GM12878 (cell line): ENCODE results near the gene MYLK4. TPM values are rescaled to one million over a fixed set of nuclear protein-coding genes. Genes with fewer than 3 reads are reported as not detected.

Experiments
- ATAC-seq: fragments of 200-7000 bp; cut with Tn5 transposase; 3 replicates; pipeline ENCODE4 v1.9.1; 2020; ENCODE audit warnings: mild to moderate bottlenecking, moderate library complexity
- BruUV-seq: library from RNA; stranded (reverse); fragments of 400-500 nt; replicated peaks from 2 replicates; lab custom pipeline; 2021; lab: Mats Ljungman, UMichigan
- CTCF ChIA-PET: fragments of 300-600 bp; sonication (Branson Sonifier 250); formaldehyde crosslinking; extraction: SDS; loops from one replicate; lab custom pipeline; 2021; ENCODE audit warnings: inconsistent platforms; lab: Yijun Ruan, JAX
- POLR2A ChIA-PET: fragments of 350-600 bp; formaldehyde crosslinking; extraction: SDS; loops from one replicate; lab custom pipeline; 2021; ENCODE audit warnings: inconsistent platforms; lab: Charles Lee
- RAD21 ChIA-PET: fragments of 300-600 bp; sonication (Branson Sonifier 250); formaldehyde crosslinking; loops from one replicate; lab custom pipeline; 2023; ENCODE audit warnings: antibody characterized with exemption; ENCODE audit not compliant: unreplicated experiment; lab: Charles Lee
- SMC1A ChIA-PET: fragments of 300-600 bp; sonication (Branson Sonifier 250); formaldehyde crosslinking; loops from one replicate; lab custom pipeline; 2023; ENCODE audit not compliant: unreplicated experiment, uncharacterized antibody; lab: Charles Lee
- DNase-seq: peaks from one replicate; pipeline ENCODE4 v3.0.0-alpha.2; 2011; ENCODE audit warnings: low read depth, low spot score
- FAIRE-seq: peaks from 3 replicates; lab custom pipeline; 2011; peaks lifted over from hg19 to GRCh38; lab: Jason Lieb, UNC
- H2AFZ ChIP-seq: 2 replicates; pipeline ENCODE4 v1.6.0; 2011; ENCODE audit warnings: low read depth, low read length, control low read depth; ENCODE audit not compliant: control insufficient read depth
- H3K27ac ChIP-seq: 2 replicates; pipeline ENCODE4 v1.5.1; 2011; ENCODE audit warnings: control low read depth; ENCODE audit not compliant: control insufficient read depth, insufficient read depth
- H3K27me3 ChIP-seq, 2 experiments: replicated peaks in 1 of 2; 2 replicates each; pipeline versions ENCODE4 v1.6.0 to v1.6.1; 2011; ENCODE audit warnings: low read length in 1 of 2; ENCODE audit not compliant: control insufficient read depth in 2 of 2, insufficient read depth in 2 of 2
- H3K36me3 ChIP-seq, 2 experiments: 2 replicates each; pipeline ENCODE4 v1.5.1; 2011; ENCODE audit warnings: low read length in 1 of 2; ENCODE audit not compliant: control insufficient read depth in 2 of 2, insufficient read depth in 2 of 2
- H3K4me1 ChIP-seq: 2 replicates; pipeline ENCODE4 v1.6.1; 2011; ENCODE audit warnings: mild to moderate bottlenecking, low read length, moderate library complexity, mixed read lengths; ENCODE audit not compliant: control insufficient read depth, insufficient read depth
- H3K4me2 ChIP-seq: 2 replicates; pipeline ENCODE4 v1.6.0; 2011; ENCODE audit warnings: control low read depth; ENCODE audit not compliant: control insufficient read depth, insufficient read depth
- H3K4me3 ChIP-seq: fragments of 200-600 bp; sonication (generic); 2 replicates; pipeline ENCODE4 v1.5.1; 2016
- H3K79me2 ChIP-seq: 2 replicates; pipeline ENCODE4 v1.6.0; 2011; ENCODE audit warnings: low read length; ENCODE audit not compliant: control insufficient read depth, insufficient read depth
- H3K9ac ChIP-seq: 2 replicates; pipeline ENCODE4 v1.8.0; 2011; ENCODE audit warnings: low read length, control low read depth, mixed read lengths; ENCODE audit not compliant: control insufficient read depth, insufficient read depth
- H3K9me3 ChIP-seq: replicated peaks from 3 replicates; pipeline ENCODE4 v1.5.1; 2011; ENCODE audit warnings: mild to moderate bottlenecking, low read length; ENCODE audit not compliant: control insufficient read depth, insufficient read depth
- H4K20me1 ChIP-seq: 2 replicates; pipeline ENCODE4 v1.6.0; 2011; ENCODE audit not compliant: control insufficient read depth, insufficient read depth
- BHLHE40 ChIP-seq, 2 experiments: fragments of 450-650 bp in 1 of 2; IDR thresholded peaks; 2 replicates each; pipeline ENCODE4 v1.6.1; 2011 to 2017; ENCODE audit warnings: low read depth in 2 of 2, borderline replicate concordance in 1 of 2, improper control_type of control experiment in 1 of 2, low read length in 1 of 2, mild to moderate bottlenecking in 1 of 2
- CBX3 ChIP-seq: fragments of 200-600 bp; sonication (generic); IDR thresholded peaks from 2 replicates; pipeline ENCODE4 v1.6.1; 2016; ENCODE audit warnings: low read depth, borderline replicate concordance
- CEBPB ChIP-seq, 2 experiments: fragments of 150-350 bp in 1 of 2; IDR thresholded peaks; 2 replicates each; pipeline ENCODE4 v1.6.1; 2012 to 2014; ENCODE audit warnings: low read depth in 2 of 2, low read length in 2 of 2, borderline replicate concordance in 1 of 2, inconsistent platforms in 1 of 2
- CHD2 ChIP-seq: IDR thresholded peaks from 2 replicates; pipeline ENCODE4 v1.6.1; 2011; ENCODE audit warnings: low read depth, low read length, improper control_type of control experiment, borderline replicate concordance
- EZH2 ChIP-seq: IDR thresholded peaks from 2 replicates; pipeline ENCODE4 v1.6.1; 2012; ENCODE audit warnings: low read depth, mild to moderate bottlenecking, control low read depth, inconsistent platforms, low read length, borderline replicate concordance; ENCODE audit not compliant: control insufficient read depth
- MTA3 ChIP-seq: IDR thresholded peaks from 2 replicates; pipeline ENCODE4 v1.6.1; 2012; ENCODE audit warnings: low read length, inconsistent platforms, borderline replicate concordance
- RUNX3 ChIP-seq: IDR thresholded peaks from 2 replicates; pipeline ENCODE4 v1.6.1; 2012; ENCODE audit warnings: low read length, inconsistent platforms
- SRF ChIP-seq, 2 experiments: IDR thresholded peaks; 2 replicates each; pipeline ENCODE4 v1.6.1; 2011; ENCODE audit warnings: low read depth in 2 of 2, low read length in 2 of 2, mild to moderate bottlenecking in 1 of 2, moderate library complexity in 1 of 2
- ZBED1 ChIP-seq: IDR thresholded peaks from 2 replicates; pipeline ENCODE4 v1.6.1; 2016; ENCODE audit warnings: borderline replicate concordance
- ZNF622 ChIP-seq: fragments of 450-650 bp; IDR thresholded peaks from 2 replicates; pipeline ENCODE4 v1.6.1; 2017; ENCODE audit warnings: mild to moderate bottlenecking, inconsistent platforms
- ZZZ3 ChIP-seq: IDR thresholded peaks from 2 replicates; pipeline ENCODE4 v1.6.1; 2011; ENCODE audit warnings: low read depth; ENCODE audit not compliant: control insufficient read depth, insufficient read length
- WGBS: methylation state at CpG from one replicate; pipeline ENCODE4 v1.1.6; 2016; ENCODE audit warnings: low lambda C conversion rate; ENCODE audit not compliant: insufficient replicate concordance, insufficient coverage; ENCODE audit errors: missing lambda C conversion rate; 5-methylcytosine and 5-hydroxymethylcytosine counted together
- in situ Hi-C: fragments of 300-500 bp; cut with MboI; formaldehyde crosslinking; loops from 9 replicates; pipeline ENCODE4 v1.14.3; 2018; ENCODE audit warnings: mixed read lengths
- intact Hi-C: fragments of 100-400 bp; cut with micrococcal nuclease; formaldehyde crosslinking; loops from one replicate; pipeline ENCODE4 v1.14.2; 2022; ENCODE audit not compliant: unreplicated experiment
- polyA plus RNA-seq, 11 experiments: library from polyadenylated mRNA; depleted of rRNA in 4 of 11; unstranded in 6 of 11; stranded (reverse) in 5 of 11; fragments of >200 nt; fragmentation: Nextera tagmentation in 4 of 11; fragmentation: Illumina TruSeq in 1 of 11; extraction: Ambion mirVana in 4 of 11; extraction: Trizol in 1 of 11; gene quantifications; 1 replicate in 1 of 11; 2 replicates in 10 of 11; pipeline versions ENCODE4 v1.2.1 to v1.2.3, GENCODE V29; 2011 to 2016; ENCODE audit warnings: inconsistent platforms in 2 of 11, missing spikeins in 2 of 11, low read depth in 1 of 11
- total RNA-seq, 4 experiments: library from RNA; depleted of rRNA in 3 of 4; stranded (reverse); fragments of >200 nt in 3 of 4; fragmentation: Illumina TruSeq in 1 of 4; extraction: Trizol in 1 of 4; gene quantifications; 2 replicates each; pipeline versions ENCODE4 v1.2.1 to v1.2.3, GENCODE V29; 2013 to 2021
- TF ChIP-seq, protein P1 (sequence below), 3 experiments: IDR thresholded peaks in 2 of 3; conservative IDR thresholded peaks in 1 of 3; 2 replicates each; pipeline ENCODE4 v1.5.1; 2011; ENCODE audit warnings: low read depth in 3 of 3, low read length in 3 of 3, mild to moderate bottlenecking in 3 of 3, control low read depth in 2 of 3, moderate library complexity in 2 of 3, inconsistent platforms in 1 of 3, mixed read lengths in 1 of 3; ENCODE audit not compliant: control insufficient read depth in 2 of 3, insufficient read depth in 1 of 3; ENCODE audit errors: extremely low read depth in 1 of 3
- TF ChIP-seq, protein P2 (sequence below): fragments of 450-650 bp; IDR thresholded peaks from 2 replicates; pipeline ENCODE4 v1.6.1; 2016; ENCODE audit warnings: mild to moderate bottlenecking
- TF ChIP-seq, protein P3 (sequence below): fragments of 450-650 bp; formaldehyde crosslinking; IDR thresholded peaks from 2 replicates; pipeline ENCODE4 v1.4.0; 2020; ENCODE audit warnings: mild to moderate bottlenecking, moderate library complexity
- TF ChIP-seq, protein P4 (sequence below): IDR thresholded peaks from 2 replicates; pipeline ENCODE4 v1.6.1; 2011; ENCODE audit warnings: low read depth, low read length, improper control_type of control experiment, borderline replicate concordance

The MYLK4 gene
- total and polyA plus RNA-seq, 10 of the 15 experiments (the other 5 are each of a cell fraction or from before 2014, with no cell fraction given) = under 0.01 to 0.09 (median 0.05) TPM; not detected in 1

DNA sequence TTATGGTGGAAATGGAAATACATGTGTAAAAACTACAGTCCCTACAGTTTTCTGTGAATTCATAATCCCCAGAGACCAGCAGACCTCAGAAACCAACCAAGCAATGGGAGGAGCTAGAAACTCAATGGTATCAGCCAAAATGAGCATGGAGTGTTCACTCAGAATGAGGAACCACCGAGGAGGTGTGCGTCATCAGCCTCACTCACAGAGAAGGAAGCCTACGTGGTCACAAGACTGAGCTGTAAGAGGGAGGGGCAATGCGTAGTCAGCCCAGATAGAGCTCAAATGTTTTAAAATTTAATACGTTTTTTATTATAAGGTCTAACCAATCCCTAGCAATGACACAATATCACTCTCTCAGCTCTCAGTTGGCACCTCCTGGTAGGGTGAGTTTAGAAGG lies 17.4 kb downstream of the MYLK4 start:
- H4K20me1 ChIP-seq = no peaks in the 10 kb centered on the region
- POLR2A ChIA-PET = no interaction called here
- no peak overlapping the region for H3K4me2 ChIP-seq
- BruUV-seq = no TSS peak
- DNase-seq (peak; percentile 84), ATAC-seq (peak; percentile 98), FAIRE-seq (peak; percentile 7)
- H3K9me3 ChIP-seq = no peaks in the 10 kb centered on the region; the same call in 2 of the 3 replicates
- SMC1A ChIA-PET = interaction anchor here (0.8 to 4.0 kb wide), 5 partner anchors 10 to 99 kb away, joined by 3 to 19 read pairs (median 4); partner anchors contain the start of gene MYLK4
- no peaks in the 10 kb centered on the region for H3K79me2 ChIP-seq
- peaks cover 0 to 1% of the 10 kb centered on the region in 2 experiments; a peak in 1 of 4 replicates for H3K27me3 ChIP-seq
- H3K9ac ChIP-seq = no peak overlapping the region
- RAD21 ChIA-PET = interaction anchor here (1.1 to 1.5 kb wide), 2 partner anchors 17 to 113 kb away, joined by 3 read pairs; partner anchors contain the start of gene MYLK4
- H2AFZ ChIP-seq = no peak overlapping the region; the same call in 1 of the 2 replicates
- no peaks in the 10 kb centered on the region for H3K36me3 ChIP-seq
- no peak overlapping the region for H3K4me3 ChIP-seq
- WGBS = 9% methylated on average over 5 of the region's 5 CpGs
- CTCF ChIA-PET = interaction anchor here (0.5 to 2.6 kb wide), 3 partner anchors 17 to 289 kb away, joined by 3 to 23 read pairs (median 7); partner anchors contain the start of gene MYLK4
- H3K27ac ChIP-seq = no peak overlapping the region
- H3K4me1 ChIP-seq = 0 out of 2 replicates have a peak, but pooled peaks cover 2% of the 10 kb centered on the region
- in situ Hi-C loops (no loop called here), intact Hi-C loops (no loop called here)
- TF ChIP-seq, protein P1, sequence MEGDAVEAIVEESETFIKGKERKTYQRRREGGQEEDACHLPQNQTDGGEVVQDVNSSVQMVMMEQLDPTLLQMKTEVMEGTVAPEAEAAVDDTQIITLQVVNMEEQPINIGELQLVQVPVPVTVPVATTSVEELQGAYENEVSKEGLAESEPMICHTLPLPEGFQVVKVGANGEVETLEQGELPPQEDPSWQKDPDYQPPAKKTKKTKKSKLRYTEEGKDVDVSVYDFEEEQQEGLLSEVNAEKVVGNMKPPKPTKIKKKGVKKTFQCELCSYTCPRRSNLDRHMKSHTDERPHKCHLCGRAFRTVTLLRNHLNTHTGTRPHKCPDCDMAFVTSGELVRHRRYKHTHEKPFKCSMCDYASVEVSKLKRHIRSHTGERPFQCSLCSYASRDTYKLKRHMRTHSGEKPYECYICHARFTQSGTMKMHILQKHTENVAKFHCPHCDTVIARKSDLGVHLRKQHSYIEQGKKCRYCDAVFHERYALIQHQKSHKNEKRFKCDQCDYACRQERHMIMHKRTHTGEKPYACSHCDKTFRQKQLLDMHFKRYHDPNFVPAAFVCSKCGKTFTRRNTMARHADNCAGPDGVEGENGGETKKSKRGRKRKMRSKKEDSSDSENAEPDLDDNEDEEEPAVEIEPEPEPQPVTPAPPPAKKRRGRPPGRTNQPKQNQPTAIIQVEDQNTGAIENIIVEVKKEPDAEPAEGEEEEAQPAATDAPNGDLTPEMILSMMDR (IDR thresholded peaks at IDR 0.05 in 2 of 3, conservative IDR thresholded peaks at IDR 0.05 in 1 of 3; ENCODE audit: control insufficient read depth in 2 of 3, extremely low read depth in 1 of 3, insufficient read depth in 1 of 3, low read depth in 3 of 3, low read length in 3 of 3) = no peak
- TF ChIP-seq RUNX3 (peak; percentile 79), CEBPB (IDR thresholded peaks at IDR 0.05; ENCODE audit: borderline replicate concordance in 1 of 2, low read depth in 2 of 2, low read length in 2 of 2) (no peak), MTA3 (no peak), ZNF622 (no peak), ZBED1 (no peak), CBX3 (no peak), CHD2 (no peak), ZZZ3 (no peak), BHLHE40 (IDR thresholded peaks at IDR 0.05; ENCODE audit: borderline replicate concordance in 1 of 2, low read depth in 2 of 2, low read length in 1 of 2) (peak; percentile 39 to 60; a peak in 2 of 4 replicates), EZH2 (no peak), SRF (IDR thresholded peaks at IDR 0.05; ENCODE audit: low read depth in 2 of 2, low read length in 2 of 2) (no peak)
- TF ChIP-seq, protein P2, sequence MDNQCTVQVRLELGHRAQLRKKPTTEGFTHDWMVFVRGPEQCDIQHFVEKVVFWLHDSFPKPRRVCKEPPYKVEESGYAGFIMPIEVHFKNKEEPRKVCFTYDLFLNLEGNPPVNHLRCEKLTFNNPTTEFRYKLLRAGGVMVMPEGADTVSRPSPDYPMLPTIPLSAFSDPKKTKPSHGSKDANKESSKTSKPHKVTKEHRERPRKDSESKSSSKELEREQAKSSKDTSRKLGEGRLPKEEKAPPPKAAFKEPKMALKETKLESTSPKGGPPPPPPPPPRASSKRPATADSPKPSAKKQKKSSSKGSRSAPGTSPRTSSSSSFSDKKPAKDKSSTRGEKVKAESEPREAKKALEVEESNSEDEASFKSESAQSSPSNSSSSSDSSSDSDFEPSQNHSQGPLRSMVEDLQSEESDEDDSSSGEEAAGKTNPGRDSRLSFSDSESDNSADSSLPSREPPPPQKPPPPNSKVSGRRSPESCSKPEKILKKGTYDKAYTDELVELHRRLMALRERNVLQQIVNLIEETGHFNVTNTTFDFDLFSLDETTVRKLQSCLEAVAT = 0 out of 2 replicates have a peak, but pooled peaks have one; percentile 26
- TF ChIP-seq, protein P3, sequence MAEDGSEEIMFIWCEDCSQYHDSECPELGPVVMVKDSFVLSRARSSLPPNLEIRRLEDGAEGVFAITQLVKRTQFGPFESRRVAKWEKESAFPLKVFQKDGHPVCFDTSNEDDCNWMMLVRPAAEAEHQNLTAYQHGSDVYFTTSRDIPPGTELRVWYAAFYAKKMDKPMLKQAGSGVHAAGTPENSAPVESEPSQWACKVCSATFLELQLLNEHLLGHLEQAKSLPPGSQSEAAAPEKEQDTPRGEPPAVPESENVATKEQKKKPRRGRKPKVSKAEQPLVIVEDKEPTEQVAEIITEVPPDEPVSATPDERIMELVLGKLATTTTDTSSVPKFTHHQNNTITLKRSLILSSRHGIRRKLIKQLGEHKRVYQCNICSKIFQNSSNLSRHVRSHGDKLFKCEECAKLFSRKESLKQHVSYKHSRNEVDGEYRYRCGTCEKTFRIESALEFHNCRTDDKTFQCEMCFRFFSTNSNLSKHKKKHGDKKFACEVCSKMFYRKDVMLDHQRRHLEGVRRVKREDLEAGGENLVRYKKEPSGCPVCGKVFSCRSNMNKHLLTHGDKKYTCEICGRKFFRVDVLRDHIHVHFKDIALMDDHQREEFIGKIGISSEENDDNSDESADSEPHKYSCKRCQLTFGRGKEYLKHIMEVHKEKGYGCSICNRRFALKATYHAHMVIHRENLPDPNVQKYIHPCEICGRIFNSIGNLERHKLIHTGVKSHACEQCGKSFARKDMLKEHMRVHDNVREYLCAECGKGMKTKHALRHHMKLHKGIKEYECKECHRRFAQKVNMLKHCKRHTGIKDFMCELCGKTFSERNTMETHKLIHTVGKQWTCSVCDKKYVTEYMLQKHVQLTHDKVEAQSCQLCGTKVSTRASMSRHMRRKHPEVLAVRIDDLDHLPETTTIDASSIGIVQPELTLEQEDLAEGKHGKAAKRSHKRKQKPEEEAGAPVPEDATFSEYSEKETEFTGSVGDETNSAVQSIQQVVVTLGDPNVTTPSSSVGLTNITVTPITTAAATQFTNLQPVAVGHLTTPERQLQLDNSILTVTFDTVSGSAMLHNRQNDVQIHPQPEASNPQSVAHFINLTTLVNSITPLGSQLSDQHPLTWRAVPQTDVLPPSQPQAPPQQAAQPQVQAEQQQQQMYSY (CRISPR knock-in tag) = no peak
- TF ChIP-seq, protein P4, sequence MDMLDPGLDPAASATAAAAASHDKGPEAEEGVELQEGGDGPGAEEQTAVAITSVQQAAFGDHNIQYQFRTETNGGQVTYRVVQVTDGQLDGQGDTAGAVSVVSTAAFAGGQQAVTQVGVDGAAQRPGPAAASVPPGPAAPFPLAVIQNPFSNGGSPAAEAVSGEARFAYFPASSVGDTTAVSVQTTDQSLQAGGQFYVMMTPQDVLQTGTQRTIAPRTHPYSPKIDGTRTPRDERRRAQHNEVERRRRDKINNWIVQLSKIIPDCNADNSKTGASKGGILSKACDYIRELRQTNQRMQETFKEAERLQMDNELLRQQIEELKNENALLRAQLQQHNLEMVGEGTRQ = no peak
